Measurements from ENCODE around the gene RSPH9. TPM values are rescaled to one million over a fixed set of nuclear protein-coding genes. Genes with fewer than 3 reads are reported as not detected.
"Not testable (repeated sequence)": the region's sequence is repeated elsewhere in the genome, so short reads cannot be mapped to it uniquely, and the experiment has no call there.

Gene RSPH9
- total RNA-seq, 1 experiment from 2014 or later: not detected

GRCh38 chr6:43635387-43636307, 9.2 kb upstream of the RSPH9 start, which contains the start of gene MAD2L1BP:
Gene MAD2L1BP, plus strand, starts transcription at chr6:43635840. Its CDS starts 36 bp downstream, at chr6:43635876.
- peak; percentile 77 to 85 for DNase-seq (ENCODE audit: low read depth in 1 of 2, low spot score in 2 of 2)
- no peaks in the 10 kb centered on the region for H3K27me3 ChIP-seq (replicated peaks)
- H3K4me1 ChIP-seq (replicated peaks): peaks cover 12% of the 10 kb centered on the region
- H3K9me3 ChIP-seq (replicated peaks): no peaks in the 10 kb centered on the region
- H3K27ac ChIP-seq: peak within 1 kb of the TSS; percentile 40
- H3K4me3 ChIP-seq: peak within 1 kb of the TSS; percentile 65
- peaks cover 50% of the 10 kb centered on the region for H3K36me3 ChIP-seq

DNA sequence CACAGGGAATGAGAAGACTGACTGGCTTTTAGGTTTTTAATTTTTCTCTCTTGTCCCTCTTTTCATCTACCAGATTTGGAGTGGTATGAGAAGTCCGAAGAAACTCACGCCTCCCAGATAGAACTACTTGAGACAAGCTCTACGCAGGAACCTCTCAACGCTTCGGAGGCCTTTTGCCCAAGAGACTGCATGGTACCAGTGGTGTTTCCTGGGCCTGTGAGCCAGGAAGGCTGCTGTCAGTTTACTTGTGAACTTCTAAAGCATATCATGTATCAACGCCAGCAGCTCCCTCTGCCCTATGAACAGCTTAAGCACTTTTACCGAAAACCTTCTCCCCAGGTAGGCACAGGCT, 8.6 kb upstream of the RSPH9 start:
- peak overlapping the region; percentile 65 for H3K4me3 ChIP-seq
- H3K9me3 ChIP-seq (replicated peaks): no peaks in the 10 kb centered on the region
- H3K36me3 ChIP-seq: peaks cover 57% of the 10 kb centered on the region

DNA sequence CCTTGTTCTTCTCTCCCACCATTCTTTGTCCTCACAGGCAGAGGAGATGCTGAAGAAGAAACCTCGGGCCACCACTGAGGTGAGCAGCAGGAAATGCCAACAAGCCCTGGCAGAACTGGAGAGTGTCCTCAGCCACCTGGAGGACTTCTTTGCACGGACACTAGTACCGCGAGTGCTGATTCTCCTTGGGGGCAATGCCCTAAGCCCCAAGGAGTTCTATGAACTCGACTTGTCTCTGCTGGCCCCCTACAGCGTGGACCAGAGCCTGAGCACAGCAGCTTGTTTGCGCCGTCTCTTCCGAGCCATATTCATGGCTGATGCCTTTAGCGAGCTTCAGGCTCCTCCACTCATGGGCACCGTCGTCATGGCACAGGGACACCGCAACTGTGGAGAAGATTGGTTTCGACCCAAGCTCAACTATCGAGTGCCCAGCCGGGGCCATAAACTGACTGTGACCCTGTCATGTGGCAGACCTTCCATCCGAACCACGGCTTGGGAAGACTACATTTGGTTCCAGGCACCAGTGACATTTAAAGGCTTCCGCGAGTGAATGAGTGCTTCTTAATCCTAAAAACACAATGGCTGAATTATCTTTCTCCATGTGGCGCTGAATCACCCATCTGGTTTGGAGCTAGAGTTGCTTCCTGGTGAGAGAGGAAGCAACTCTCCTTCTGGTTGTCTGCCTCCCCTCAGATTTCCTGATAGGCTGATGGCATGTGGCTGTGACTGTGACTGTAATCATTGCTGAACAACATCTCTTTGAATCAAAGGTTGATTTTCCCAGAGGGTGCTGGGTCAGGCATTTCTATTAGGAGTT, 4.6 kb upstream of the RSPH9 start:
- Histone ChIP-seq H3K27ac (no peak overlapping the region), H3K4me3 (no peak overlapping the region), H3K9me3 (replicated peaks) (no peaks in the 10 kb centered on the region), H3K4me1 (replicated peaks) (peaks cover 12% of the 10 kb centered on the region), H3K36me3 (peaks cover 72% of the 10 kb centered on the region), H3K27me3 (replicated peaks) (no peaks in the 10 kb centered on the region)
- no peak for DNase-seq (ENCODE audit: low read depth in 1 of 2, low spot score in 2 of 2)

More for the DNA sequence above, 8.6 kb upstream of the RSPH9 start:
- Histone ChIP-seq H3K4me1 (replicated peaks) (peaks cover 12% of the 10 kb centered on the region), H3K27me3 (replicated peaks) (no peaks in the 10 kb centered on the region), H3K27ac (peak overlapping the region; percentile 40; the same call in 1 of the 2 replicates)
- DNase-seq (ENCODE audit: low read depth in 1 of 2, low spot score in 2 of 2): peak in 1 of 2 experiments; percentile 28

DNA sequence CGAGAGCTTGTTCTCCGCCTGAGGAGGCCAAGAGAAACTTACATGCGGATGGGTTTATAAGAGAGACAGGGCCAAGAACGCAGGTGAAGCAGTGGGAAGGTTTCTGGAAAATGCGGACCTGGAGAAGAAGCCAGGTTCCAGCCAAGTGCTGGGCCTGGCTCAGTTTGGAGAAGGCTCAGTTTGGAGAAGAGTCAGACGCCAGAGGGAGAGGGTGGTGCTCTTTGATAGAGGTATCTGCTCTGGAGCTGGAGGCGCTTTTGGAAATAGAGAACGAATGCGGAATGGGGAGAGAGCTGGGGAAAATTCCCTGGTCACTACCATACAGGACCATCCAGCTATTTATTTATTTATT, 753 bp downstream of the RSPH9 start:
- Histone ChIP-seq H3K27ac (no peak overlapping the region), H3K4me1 (replicated peaks) (no peaks in the 10 kb centered on the region), H3K9me3 (replicated peaks) (no peaks in the 10 kb centered on the region), H3K4me3 (no peak overlapping the region), H3K36me3 (peaks cover 23% of the 10 kb centered on the region), H3K27me3 (replicated peaks) (no peaks in the 10 kb centered on the region)
- no peak for DNase-seq (ENCODE audit: low read depth in 1 of 2, low spot score in 2 of 2)

- Histone ChIP-seq H3K27me3 (replicated peaks) (no peaks in the 10 kb centered on the region), H3K4me1 (replicated peaks) (no peaks in the 10 kb centered on the region), H3K36me3 (peaks cover 5% of the 10 kb centered on the region), H3K4me3 (no peak overlapping the region), H3K27ac (no peak overlapping the region), H3K9me3 (replicated peaks) (no peaks in the 10 kb centered on the region)
- DNase-seq (ENCODE audit: low read depth in 1 of 2, low spot score in 2 of 2): no peak
Observed at GRCh38 chr6:43647613-43648012, 2.8 kb downstream of the RSPH9 start.

GRCh38 chr6:43648248-43648647, 3.4 kb downstream of the RSPH9 start:
- H3K27me3 ChIP-seq (replicated peaks): no peaks in the 10 kb centered on the region
- no peaks in the 10 kb centered on the region for H3K36me3 ChIP-seq
- no peak overlapping the region for H3K27ac ChIP-seq
- H3K4me1 ChIP-seq (replicated peaks): no peaks in the 10 kb centered on the region
- DNase-seq (ENCODE audit: low read depth in 1 of 2, low spot score in 2 of 2): no peak
- no peaks in the 10 kb centered on the region for H3K9me3 ChIP-seq (replicated peaks)
- no peak overlapping the region for H3K4me3 ChIP-seq

- not testable (repeated sequence) for DNase-seq (ENCODE audit: low read depth in 1 of 2, low spot score in 2 of 2); H3K4me1 ChIP-seq (replicated peaks); H3K36me3 ChIP-seq; H3K9me3 ChIP-seq (replicated peaks); H3K27me3 ChIP-seq (replicated peaks); H3K4me3 ChIP-seq; H3K27ac ChIP-seq
Observed at GRCh38 chr6:43652822-43653221, 8.0 kb downstream of the RSPH9 start.

DNA sequence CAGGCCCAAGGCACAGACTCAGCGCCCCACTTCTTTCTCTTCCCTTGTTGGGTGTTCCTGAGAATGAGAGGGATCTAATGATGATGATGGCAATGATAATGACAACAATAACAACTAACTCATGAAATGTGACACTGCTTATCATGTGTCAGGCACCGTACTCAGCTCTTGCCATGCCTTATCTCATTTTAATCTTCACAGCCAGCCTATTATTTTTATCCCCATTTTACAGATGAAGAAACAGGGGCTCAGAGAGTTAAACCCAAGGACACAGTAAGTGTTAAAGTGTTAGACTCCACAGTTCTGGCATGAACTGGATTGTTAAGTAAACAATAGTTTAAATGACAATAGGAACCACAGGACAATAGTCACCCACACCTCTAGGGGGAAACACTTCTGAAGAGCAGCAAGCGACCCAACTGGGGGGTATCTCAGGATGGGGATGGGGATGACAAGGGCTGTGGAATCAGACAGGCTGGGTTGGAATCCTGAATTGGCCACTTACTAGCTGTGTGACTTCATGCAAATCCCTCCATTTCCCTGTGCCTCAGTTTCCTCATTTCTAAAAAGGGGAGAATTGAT, 12.5 kb downstream of the RSPH9 start:
- Histone ChIP-seq H3K9me3 (replicated peaks) (peaks cover 6% of the 10 kb centered on the region), H3K36me3 (no peaks in the 10 kb centered on the region), H3K27ac (no peak overlapping the region), H3K4me1 (replicated peaks) (no peaks in the 10 kb centered on the region), H3K27me3 (replicated peaks) (no peaks in the 10 kb centered on the region), H3K4me3 (no peak overlapping the region)
- DNase-seq (ENCODE audit: low read depth in 1 of 2, low spot score in 2 of 2): no peak

DNA sequence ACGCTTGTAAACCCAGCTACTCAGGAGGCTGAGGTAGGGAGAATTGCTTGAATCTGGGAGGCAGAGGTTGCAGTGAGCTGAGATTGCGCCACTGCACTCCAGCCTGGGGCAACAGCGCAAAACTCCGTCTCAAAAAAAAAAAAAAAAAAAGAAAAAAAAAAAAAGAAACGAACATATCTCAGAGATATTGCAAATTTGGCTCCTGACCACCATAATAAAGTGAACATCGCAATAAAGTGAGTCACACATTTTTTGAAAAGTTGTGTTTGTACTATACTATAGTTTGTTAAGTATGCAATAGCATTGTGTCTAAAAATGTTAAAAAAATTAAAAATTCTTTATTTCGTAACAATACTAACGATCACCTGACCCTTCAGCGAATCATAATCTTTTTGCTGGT, 13.3 kb downstream of the RSPH9 start:
- Histone ChIP-seq H3K4me3 (no peak overlapping the region), H3K4me1 (replicated peaks) (no peaks in the 10 kb centered on the region), H3K27me3 (replicated peaks) (no peaks in the 10 kb centered on the region), H3K27ac (no peak overlapping the region), H3K36me3 (no peaks in the 10 kb centered on the region), H3K9me3 (replicated peaks) (peaks cover 6% of the 10 kb centered on the region)
- no peak for DNase-seq (ENCODE audit: low read depth in 1 of 2, low spot score in 2 of 2)

GRCh38 chr6:43662948-43663347, 18.1 kb downstream of the RSPH9 start:
- not testable (repeated sequence) for H3K4me3 ChIP-seq; H3K27ac ChIP-seq; DNase-seq (ENCODE audit: low read depth in 1 of 2, low spot score in 2 of 2); H3K27me3 ChIP-seq (replicated peaks); H3K36me3 ChIP-seq; H3K9me3 ChIP-seq (replicated peaks); H3K4me1 ChIP-seq (replicated peaks)

- Histone ChIP-seq H3K36me3 (no peaks in the 10 kb centered on the region; the same call in 1 of the 2 replicates), H3K4me3 (no peak overlapping the region), H3K9me3 (replicated peaks) (peaks cover 6% of the 10 kb centered on the region), H3K27ac (no peak overlapping the region), H3K4me1 (replicated peaks) (peaks cover 7% of the 10 kb centered on the region), H3K27me3 (replicated peaks) (no peaks in the 10 kb centered on the region)
- DNase-seq (ENCODE audit: low read depth in 1 of 2, low spot score in 2 of 2): no peak
Observed at GRCh38 chr6:43665376-43665775, 20.5 kb downstream of the RSPH9 start.

DNA sequence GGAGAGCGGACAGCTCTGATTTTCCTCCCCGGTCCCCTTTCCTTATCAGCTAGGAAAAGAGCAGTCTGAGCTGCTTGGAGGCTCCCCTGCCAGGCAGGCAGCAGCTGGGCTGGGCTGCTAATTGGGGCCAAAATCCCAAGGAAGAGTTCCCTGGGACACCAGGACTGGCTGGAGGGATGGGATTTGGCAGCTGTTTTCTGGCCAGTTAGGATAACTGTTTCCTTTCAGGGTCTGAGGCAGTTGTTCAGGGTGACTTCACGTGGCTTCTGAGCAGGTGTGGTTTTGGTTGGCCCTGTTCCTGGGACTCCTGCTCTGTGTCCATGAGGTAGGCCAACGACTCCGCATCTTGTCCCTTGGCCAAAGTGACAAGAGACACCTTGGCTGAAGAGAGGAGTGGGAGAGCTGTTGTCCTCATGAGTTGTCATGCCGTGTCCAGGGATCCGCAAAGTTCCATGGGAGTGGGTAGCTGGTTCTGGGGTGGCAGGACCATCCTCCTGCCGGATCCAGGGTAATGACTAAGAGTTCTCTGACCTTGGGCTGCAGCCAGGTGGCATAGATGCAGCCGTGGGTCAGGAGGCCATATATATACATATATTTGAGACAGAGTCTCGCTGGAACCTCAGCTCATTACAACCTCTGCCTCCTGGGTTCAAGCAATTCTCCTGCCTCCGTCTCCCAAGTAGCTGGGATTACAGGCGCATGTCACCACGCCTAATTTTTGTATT, 21.5 kb downstream of the RSPH9 start:
- DNase-seq (ENCODE audit: low read depth in 1 of 2, low spot score in 2 of 2): no peak
- no peak overlapping the region for H3K4me3 ChIP-seq
- peaks cover 7% of the 10 kb centered on the region for H3K4me1 ChIP-seq (replicated peaks)
- H3K27ac ChIP-seq: no peak overlapping the region
- H3K36me3 ChIP-seq: peaks cover 8% of the 10 kb centered on the region
- no peaks in the 10 kb centered on the region for H3K9me3 ChIP-seq (replicated peaks)
- H3K27me3 ChIP-seq (replicated peaks): no peaks in the 10 kb centered on the region

Measured in SJSA1 (cell line).